Activated CD8-positive, alpha-beta memory T cell treated with anti-CD3 and anti-CD28 coated beads, Interleukin-2, amount 50 U/mL, for 24 hours (primary cell): Measurements from ENCODE around the gene NFE2L2.
"Not testable (repeated sequence)": the region's sequence is repeated elsewhere in the genome, so short reads cannot be mapped to it uniquely, and the experiment has no call there.

Experiments used
- DNase-seq: peaks from one replicate; pipeline ENCODE4 v3.0.0-alpha.2; 2020; ENCODE audit errors: extremely low read depth

Gene NFE2L2

DNA sequence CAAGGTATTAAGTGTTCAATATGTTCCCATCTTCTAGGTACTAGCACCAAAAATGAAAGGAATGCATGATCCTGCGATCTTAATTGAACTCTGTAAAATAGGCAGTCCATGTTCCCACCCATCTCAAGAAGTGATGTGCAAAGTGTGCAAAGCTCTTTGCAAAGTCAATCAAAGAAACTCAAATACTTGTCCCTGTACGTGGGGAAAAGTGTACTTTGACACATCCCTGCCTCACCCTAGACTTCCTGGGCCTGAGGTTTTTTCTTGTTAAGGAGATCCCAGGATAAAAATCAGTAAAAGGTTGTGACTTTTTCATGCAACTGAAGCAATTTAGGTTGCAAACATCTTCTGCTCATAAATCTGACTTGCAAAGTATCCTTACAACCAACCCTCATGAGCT is 26.6 kb downstream of the NFE2L2 start:
- DNase-seq, result no peak

DNA sequence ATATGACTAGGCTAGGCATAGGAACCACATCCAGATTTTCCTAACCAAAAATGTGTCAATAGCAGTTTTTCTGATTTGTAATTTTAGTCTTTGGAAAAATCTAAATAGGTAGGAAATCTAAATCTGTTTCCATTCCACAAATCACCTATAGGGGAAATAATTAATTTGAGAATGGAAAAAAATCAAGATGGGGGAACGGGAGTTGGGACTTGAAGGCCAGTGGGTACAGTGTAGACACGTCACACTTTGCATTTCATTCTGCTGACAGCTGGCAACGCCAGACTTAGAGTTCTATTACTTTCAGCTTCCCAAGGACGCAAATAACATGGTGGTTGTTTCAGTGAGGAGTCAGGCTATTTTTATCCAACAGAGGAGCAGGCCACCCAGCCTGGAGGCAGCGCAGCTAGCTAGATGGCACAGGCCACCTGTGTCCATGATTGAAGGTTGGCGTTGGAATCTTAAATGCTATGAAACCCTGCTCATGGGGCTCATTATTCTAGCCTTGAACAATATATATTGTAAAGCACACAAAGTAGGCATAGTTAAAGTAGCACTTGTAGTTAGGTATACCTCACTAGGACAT is 28.6 kb downstream of the NFE2L2 start:
- no peak for DNase-seq

DNA sequence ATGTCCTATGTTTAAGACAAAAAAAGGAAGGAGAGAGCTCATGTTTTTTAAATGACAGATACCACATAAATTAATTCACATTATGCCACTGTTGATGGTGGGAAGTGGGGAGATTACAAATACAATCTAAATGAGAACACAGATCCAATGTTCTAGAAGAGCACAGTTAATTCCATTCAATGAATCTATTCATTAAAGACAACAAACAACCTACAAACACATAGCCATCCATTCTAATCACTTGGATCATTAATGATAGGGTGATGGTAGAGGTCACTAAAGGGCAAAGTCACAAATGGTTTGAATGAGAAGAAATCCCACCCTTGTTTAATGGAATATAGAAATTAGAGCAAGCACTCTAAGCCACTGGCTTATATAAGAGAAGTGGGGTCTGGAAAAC is 30.3 kb downstream of the NFE2L2 start:
- DNase-seq, result no peak

DNA sequence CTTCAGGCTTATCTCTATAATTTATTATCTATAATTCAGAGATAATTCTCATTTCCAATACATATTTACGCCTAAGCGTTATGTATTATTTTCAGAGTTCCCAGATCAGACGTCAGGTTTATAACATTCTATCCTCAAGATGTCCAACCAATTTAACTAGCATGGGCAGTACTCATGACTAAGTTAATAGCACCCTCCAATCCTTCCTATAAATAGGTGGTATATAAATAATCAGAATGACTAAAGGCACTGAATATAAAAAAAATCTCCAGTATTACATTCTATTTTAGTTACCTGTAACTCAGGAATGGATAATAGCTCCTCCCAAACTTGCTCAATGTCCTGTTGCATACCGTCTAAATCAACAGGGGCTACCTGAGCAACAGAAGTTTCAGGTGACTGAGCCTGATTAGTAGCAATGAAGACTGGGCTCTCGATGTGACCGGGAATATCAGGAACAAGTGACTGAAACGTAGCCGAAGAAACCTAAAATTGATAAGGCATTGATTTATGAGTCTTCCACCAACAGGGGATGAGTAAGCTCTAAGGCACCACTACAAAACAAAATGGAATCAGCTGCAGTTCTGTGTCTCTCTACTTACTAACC is 32.3 kb downstream of the NFE2L2 start:
- no peak for DNase-seq

DNA sequence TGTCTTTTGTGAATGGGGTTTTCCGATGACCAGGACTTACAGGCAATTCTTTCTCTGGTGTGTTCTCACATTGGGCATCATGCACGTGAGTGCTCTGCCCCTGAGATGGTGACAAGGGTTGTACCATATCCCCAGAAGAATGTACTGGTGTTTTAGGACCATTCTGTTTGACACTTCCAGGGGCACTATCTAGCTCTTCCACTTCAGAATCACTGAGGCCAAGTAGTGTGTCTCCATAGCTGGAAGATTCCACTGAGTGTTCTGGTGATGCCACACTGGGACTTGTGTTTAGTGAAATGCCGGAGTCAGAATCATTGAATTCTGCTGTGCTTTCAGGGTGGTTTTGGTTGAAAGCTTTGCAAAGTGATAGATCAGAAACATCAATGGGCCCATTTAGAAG is 33.3 kb downstream of the NFE2L2 start:
- DNase-seq, result no peak

DNA sequence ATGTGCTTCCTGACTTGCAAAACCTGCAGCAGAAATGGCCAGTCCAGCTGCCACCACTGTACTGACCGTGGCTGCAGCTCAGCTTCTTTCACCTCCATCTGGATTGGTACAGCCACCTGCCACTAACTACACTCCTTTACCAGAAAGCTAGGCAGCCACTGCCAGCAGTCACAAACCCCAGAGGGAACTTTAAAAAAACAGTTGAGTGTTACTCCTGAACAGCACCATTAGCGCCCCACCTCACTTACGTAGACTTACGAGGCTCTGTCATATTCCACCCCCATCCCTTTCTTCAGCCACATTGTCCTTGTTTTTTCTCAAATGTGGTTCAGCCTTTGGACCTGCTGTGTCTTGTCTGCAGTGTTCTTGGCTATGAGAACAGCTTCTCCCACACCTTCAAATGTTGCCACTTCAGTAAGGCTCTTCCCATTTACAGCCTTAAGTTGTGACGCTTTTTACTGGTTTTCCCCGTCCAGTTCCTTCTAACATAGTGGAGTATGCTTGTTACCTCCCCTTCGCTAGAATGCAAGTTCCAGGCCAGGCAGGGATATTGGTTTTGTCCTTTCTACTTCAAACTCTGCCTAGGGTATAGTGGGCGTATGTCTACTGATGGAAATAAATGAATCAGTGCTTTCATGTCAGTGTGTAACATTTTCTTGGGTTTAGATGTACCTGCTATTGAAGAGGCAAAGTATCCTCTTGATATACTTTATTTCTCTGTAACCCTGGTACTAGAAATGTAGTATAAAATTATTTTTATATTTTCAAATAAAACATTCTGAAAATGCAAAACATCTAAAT is 34.9 kb downstream of the NFE2L2 start:
- no peak for DNase-seq

DNA sequence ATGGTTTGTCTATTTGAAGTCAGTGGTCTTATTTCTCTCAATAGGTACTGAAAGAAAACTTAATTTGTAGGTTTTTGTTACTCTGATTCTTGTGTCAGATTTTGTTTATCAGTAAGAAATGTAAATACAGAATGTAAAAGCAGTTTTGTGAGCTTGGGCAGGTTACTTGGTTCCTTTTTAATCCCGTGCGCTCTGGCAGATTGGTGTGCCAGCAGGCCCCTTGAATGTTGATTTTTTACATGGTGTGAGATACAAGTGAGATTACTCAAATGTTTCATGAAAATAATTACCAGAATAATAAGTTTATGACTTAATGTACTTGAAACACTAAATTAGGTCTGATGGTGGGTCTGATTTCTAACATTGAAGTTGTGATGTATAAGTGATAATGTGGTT is 38.6 kb downstream of the NFE2L2 start:
- DNase-seq, result no peak

DNA sequence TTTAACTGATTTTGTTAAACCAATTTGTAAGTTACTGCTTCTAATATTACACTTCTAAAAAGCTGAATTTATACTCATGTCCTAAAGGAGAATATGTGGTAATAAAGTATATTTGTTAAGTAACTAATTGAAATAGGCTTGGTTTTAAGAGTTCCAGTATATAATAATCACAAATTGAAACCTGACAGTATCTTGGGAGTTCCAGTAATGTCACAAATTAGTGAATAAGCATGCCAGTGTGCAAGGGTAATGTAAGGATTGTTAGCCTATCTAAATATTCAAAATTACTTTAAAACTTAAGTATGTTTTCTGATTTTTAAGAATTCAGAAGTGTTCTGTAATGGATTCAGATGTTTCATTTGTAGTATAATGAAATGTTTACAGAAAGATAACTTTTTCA is 41.1 kb downstream of the NFE2L2 start:
- DNase-seq, result not testable (repeated sequence)

DNA sequence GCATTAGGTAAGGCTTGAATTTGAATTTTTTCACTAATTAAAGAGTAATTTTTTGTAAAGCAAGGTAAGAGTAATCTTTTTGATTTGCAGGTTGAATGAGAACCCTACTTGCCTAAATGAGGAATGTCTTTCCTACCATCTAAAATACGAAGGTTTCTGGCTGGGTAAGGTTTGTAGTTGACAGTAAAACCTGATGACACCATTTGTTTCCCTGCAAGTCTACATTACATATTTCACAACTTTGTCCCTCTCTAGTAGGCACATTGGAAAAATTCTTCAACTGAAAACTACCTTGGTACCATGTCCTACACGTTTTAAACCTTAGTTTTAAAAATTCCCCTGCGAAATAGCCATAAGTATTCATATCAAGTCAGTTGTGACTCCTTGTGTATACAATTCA is 42.6 kb downstream of the NFE2L2 start:
- DNase-seq, result no peak

DNA sequence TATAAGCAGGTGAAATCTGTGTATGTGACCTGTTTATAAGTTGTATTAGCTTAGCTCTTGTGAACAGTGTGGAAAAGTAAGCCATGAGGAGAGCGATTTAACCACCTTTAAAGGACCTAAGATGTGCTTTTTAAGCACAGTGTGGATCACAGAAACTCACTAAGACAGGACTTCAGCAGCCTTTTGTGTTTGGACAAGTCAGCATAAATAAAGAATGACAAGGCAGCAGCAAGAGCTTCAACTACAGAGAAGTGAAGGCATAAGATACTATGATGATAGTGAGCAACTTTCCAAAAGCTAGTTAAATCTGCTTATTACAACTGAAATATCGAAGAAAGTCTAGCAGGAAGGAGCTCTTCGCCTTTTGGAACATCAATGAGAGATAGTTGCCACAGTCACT is 43.0 kb downstream of the NFE2L2 start:
- DNase-seq, result no peak

DNA sequence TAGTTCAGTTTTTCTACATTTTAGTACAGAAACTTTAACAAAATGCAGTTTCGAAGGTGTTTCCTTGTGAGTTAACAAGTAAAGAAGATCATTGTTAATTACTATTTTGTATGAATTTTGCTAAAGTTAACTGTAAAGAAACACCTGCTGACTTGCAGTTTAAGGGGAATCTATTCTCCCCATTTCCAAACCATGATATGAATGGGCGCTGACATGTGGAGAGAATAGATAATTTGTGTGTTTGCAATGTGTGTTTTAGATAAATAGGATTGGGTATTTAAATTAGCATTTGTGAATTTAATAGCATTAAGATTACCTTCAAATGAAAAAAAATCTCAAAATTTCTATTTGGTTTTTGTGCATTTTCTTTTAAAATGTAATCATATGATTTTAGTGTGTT is 44.7 kb downstream of the NFE2L2 start:
- not testable (repeated sequence) for DNase-seq

DNA sequence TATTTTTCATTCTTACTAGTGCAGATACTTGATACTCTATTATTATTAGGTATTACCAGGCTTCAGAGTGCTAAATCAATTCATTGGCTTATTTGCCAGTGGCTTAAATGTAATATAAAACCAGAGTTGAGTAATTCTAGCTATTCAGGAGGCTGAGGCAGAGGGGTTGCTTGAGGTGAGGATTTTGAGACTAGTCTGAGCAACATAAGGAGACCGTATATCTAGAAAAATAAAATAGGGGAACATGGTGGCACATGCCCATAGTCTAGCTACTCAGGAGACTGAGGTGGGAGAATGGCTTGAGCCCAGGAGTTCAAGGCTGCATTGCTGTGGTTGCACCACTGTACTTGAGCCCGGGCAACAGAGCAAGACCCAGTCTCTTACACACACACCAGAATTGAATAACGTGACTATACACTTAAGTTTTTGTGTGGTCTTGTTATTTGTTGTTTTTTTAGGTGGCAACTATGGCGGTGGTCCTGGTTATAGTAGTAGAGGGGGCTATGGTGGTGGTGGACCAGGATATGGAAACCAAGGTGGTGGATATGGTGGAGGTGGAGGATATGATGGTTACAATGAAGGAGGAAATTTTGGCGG is 47.2 kb downstream of the NFE2L2 start:
- DNase-seq, result no peak

DNA sequence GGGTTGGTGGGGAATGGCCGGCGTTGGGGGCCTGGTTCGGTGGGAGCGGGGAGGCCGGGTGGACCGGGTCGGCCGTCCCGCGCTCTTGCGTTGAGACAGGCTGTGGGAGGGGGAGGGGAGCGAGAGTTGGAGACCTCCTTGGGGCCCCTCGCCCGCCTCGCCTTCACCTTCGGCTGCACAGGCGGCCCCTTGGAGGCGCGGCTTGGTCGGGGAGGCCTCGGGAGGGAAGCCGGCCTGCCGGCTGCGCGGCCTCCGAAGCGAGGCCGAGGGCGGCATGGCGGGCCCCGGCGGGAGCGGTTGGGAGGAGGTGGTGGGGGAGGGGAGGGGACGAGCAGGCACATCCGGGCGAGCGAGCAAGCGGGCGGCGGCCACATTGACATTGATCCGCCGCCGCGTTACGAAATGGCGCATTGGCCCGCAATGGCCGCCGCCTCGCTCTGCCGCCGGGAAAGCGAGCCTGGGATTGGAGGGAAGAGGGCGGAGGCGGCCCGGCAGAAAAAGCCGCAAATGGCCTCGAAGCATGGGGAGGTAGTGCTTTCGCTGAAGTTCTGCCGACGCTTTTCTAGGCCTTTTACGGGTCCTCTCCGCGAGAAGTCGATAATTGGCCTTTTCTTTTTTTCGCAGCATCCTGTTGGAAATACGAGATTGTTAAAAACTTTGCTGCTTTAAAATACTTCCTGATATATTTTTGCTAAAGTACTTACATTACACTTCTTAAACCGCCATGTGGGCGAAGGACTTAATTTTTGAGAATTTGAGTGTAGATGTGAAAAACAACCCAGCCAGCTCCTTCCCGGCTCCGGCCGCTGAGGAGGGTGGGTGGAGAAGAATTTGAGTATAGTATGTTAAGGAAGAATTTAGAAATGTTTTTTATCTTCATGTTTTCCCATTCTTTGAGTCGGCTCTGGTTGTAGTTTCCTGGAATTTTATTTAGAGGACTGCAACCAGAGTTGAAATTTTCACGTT is 51.4 kb downstream of the NFE2L2 start:
- DNase-seq, result peak; percentile 70

DNA sequence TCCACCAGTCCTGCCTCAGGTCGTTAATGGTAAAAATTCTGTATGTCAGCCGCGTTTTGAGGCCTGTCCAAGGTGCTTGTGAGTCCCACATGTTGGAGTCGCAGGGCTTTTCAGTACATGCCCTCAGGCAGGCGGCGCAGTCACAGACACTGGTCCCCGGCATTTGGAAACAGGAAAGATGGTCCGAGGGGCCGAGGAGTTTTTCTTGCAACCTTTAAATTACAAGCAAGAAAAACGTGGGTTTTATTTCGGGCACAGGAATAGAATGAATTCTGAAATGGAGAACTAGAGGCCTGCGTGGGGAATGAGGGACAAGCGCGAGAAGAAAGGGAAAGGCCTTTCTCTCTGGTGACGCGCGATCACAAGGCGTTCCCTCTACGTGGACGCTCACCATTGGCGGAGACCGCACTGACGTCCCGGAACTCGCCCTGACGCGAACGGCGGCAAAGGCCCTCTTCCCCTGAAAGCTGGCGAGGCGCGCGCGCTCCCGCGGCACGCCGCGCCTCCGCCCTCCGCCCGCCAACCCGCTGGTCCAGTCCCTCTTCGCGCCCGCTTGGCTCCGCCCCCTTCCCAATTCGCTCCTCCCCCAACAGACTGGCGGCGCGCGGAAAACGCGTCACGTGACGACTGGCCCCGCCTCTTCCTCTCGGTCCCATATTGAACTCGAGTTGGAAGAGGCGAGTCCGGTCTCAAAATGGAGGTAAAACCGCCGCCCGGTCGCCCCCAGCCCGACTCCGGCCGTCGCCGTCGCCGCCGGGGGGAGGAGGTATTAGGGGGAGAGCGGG is 52.2 kb downstream of the NFE2L2 start, which contains the start of gene HNRNPA3:
Gene HNRNPA3 (plus strand): TSS at position 689 of the 785 bp plus-strand sequence. CDS start 6 bp downstream, at position 695.
- peak; percentile 98 for DNase-seq

DNA sequence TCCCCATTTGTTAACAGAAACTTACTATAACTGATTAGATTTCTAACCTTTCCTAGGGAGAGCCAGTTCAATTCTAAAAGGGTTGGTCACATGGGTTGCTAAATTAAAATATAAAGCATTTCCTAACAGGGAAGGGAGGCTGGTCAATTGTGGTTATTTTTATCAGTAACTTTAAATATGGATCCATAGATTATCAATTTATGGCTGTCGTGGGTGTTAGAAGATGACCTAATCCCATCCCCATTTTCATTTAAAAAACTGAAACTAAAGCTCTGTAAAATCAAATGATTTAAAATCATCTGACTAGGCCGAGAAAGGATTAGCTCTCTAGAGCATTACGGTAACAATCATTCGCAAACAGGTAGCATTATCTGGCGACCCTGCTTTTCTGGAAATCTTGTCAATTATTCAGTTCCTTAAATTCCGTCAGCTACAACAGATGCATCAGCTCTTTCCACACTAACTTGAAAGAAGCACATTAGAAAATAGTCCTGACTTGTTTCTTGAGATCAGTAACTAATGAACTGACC is 52.9 kb downstream of the NFE2L2 start:
- no peak for DNase-seq

DNA sequence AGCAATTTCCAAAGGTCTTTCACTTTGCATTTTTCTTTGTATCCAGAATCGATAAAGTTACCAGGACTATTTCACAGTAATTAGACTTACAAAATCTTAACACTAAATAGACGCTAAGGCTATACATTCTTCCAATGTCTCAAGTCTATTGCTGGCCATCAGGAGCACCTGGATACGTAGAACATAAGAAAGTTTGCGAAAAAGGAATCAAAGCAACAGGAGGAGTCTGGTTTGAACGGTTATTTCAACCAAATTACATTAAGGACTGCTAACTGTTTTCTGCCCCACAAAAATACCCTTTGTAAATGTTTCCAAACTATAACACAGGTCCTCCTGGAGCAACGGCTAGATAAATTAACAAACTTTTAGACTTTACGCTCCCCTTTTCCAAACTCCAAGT is 53.4 kb downstream of the NFE2L2 start:
- no peak for DNase-seq

DNA sequence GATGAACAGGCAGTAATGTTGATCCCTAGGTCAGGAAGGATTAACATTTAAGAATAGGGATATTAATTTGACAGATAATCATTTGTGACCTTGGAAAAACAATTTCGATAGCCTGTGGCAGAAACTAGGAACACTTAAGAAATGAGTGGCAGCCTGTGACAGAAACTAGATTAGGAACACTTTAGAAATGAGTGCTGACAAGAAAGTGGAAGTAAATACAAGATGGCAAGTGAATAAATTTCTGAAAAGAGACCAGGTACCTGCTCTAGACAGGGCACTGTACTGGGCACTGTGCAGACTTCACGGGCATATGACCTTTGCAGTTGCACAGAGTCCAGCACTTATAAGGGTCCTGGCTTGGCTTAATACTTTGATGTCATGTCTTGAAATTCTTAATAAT is 57.4 kb downstream of the NFE2L2 start:
- no peak for DNase-seq

DNA sequence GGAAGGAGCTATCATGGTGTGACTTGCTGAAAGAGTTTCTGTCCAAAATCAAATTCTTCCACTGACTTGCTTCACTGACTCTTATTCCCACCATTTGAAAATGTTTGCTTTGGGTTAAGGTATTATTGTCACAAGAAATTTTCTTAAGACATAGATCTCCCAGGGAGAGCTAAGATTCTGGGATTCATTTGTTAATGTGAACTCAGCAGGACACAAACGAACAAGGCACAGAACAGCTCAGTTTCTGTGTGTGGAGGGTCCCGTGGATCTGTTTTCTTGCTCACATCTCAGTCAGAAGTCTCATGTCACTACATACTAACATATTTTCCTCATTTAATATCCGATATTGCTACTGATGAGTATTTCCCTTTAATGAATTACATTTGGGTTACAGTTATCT is 60.1 kb downstream of the NFE2L2 start:
- no peak for DNase-seq

DNA sequence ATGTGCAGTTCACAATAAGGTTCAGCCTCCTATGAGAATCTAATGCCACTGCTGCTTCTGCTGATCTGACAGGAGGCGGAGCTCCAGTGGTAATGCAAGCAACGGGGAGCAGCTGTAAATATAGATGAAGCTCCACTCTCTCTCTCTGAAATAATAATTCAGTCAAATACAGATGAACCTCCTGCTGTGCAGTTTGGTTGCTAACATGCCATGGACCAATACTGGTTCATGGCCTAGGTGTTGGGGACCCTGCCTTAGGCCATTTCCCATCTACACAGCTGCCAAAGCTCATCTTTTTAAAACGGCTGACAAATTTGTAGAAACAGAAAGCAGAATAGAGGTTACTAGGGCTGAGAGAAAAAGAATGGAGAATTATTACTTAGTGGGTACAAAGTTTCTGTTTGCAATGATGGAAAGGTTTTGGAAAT is 62.6 kb downstream of the NFE2L2 start:
- no peak for DNase-seq

DNA sequence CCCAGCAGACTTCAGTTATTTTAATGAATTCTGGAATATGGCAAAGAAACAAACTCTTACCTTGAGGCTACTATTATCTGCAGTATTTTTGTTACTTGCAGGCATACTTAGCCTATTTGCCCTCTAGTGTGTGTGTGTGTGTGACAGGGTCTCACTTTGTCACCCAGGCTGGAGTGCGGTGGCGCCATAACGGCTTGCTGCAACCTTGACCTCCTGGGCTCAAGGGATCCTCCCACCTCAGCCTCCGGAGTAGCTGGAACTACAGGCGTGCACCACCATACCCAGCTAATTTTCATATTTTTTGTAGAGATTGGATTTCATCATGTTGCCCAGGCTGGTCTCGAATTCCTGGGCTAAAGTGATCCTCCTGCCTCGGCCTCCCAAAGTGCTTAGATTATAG is 64.1 kb downstream of the NFE2L2 start:
- DNase-seq, result not testable (repeated sequence)
